HG02610 (cell line): Measurements from ENCODE around the gene ZBTB39.
"Not testable (repeated sequence)": the region's sequence is repeated elsewhere in the genome, so short reads cannot be mapped to it uniquely, and the experiment has no call there.

Experiments used
- ATAC-seq: cut with Tn5 transposase; IDR thresholded peaks from one replicate; pipeline ENCODE4 v1.9.1; 2021; ENCODE audit warnings: mild to moderate bottlenecking, moderate library complexity; ENCODE audit not compliant: unreplicated experiment

Gene ZBTB39, protein sequence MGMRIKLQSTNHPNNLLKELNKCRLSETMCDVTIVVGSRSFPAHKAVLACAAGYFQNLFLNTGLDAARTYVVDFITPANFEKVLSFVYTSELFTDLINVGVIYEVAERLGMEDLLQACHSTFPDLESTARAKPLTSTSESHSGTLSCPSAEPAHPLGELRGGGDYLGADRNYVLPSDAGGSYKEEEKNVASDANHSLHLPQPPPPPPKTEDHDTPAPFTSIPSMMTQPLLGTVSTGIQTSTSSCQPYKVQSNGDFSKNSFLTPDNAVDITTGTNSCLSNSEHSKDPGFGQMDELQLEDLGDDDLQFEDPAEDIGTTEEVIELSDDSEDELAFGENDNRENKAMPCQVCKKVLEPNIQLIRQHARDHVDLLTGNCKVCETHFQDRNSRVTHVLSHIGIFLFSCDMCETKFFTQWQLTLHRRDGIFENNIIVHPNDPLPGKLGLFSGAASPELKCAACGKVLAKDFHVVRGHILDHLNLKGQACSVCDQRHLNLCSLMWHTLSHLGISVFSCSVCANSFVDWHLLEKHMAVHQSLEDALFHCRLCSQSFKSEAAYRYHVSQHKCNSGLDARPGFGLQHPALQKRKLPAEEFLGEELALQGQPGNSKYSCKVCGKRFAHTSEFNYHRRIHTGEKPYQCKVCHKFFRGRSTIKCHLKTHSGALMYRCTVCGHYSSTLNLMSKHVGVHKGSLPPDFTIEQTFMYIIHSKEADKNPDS

DNA sequence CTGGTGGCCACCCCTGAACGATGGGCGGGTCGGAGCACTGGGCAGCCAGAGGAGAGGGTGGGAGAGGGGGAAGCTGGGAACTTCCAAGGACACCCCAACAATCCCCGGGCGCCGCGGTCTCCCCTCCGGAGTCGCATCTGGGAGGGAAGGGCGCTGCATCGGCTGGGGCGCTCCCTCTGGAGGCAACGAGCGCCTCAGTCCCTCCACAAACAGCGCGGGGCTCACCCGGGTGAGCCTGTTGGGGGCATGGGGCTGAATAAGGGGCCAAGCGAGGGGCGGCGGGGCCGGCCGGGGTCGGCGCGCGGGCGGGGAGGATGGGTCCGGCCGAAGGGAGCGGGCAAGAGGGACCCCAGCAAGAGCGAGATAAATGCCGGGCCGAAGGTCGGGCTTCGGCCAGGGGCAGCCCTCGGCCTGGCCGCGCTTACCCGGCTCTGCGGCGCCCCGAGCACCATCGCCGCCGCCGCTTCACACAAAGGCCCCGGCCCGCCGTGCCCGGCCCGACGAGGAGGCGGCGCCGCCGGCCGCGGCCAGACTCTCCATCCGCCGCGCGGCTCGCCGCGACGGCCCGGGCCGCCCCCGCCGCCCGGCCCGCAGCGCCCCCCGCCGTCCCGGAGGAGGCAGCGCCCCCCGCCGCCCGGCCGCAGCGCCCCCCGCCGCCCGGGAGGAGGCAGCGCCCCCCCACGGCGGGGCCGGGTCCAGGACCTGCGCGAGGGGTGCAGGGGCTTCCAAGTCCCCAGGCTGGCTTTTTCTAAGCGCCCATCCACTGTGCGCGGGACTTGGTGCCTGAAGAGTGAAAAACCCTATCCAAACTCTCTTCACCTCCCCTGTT lies at the start of gene ZBTB39:
TSS of gene ZBTB39 (minus strand) at position 567 of the 829 bp plus-strand sequence. CDS start 1,629 bp downstream, outside the sequence.
- no peak for ATAC-seq

DNA sequence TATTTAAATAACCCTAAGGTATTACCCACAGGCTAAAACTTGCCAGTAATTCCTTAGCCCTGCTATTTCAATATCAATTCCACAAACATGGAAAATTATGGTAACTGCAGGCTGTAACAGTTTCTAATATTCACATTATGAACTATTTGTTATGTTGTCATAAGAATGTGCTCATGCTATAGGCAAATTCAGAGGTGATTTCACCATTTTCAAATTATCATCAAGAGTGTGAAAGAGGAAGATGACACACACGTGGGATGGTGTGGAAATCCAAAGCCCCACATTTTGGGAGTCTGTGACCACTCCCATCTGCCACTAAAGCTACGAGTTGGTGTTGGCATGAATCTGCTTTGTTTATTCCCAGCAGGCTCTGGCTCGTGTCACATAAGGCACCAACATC lies 49.5 kb upstream of the ZBTB39 start:
- no peak for ATAC-seq

DNA sequence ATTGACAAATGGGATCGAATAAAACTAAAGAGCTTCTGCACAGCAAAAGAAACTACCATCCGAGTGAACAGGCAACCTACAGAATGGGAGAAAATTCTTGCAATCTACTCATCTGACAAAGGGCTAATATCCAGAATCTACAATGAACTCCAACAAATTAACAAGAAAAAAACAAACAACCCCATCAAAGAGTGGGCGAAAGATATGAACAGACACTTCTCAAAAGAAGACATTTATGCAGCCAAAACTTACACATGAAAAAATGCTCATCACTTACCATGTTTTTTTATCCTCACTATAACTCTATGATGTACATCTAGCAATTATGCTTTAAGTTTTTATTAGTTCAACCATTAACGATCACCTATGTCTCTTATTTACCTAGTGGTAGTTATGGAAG lies 47.6 kb upstream of the ZBTB39 start:
- not testable (repeated sequence) for ATAC-seq

DNA sequence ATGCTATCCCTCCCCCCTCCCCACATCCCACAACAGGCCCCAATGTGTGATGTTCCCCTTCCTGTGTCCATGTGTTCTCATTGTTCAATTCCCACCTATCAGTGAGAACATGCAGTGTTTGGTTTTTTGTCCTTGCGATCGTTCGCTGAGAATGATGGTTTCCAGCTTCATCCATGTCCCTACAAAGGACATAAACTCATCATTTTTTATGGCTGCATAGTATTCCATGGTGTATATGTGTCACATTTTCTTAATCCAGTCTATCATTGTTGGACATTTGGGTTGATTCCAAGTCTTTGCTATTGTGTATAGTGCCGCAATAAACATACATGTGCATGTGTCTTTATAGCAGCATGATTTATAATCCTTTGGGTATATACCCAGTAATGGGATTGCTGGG lies 46.8 kb upstream of the ZBTB39 start:
- ATAC-seq: not testable (repeated sequence)

DNA sequence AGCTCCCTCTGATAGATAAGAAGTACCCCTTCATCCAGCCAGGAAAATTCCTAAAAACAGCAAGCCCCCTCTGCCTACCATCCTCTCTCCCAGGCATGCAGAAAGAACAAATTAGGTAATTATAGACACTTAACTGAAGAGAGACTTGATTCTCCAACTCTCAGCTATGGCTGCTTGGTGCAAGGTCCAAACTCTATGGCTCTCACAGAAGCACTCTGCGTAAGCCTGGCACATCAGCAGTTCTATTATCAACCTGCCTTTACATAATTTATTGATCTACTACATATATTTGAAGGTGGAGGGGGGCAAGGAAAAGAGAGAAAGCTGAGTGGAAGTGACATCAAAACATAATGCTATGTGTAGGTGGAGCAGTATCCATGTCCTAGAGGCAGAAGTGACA lies 44.7 kb upstream of the ZBTB39 start:
- no peak for ATAC-seq

DNA sequence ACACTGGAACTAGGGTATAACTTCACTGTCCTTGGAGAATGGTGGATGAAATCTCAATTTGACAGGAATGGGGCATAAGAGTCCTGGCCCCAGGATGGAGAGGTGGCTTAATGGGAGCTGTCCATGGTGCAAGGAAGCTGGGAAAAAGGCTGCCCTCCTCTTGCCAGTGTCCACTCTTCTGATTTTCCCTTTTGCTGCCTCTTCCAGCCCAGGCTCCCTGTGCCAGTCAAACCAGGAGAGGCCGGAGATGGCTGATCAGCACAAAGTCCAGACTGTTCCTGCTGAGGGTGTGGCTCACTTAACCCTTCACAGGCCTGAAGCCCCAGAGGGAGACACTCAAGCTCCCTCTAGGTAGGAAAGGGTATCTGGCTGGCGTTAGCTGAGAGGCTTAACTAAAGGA lies 43.5 kb upstream of the ZBTB39 start, which contains the start of gene MYO1A:
TSS of gene MYO1A (minus strand) at position 240 of the 400 bp plus-strand sequence. CDS start 1,806 bp downstream, outside the sequence.
- no peak for ATAC-seq

DNA sequence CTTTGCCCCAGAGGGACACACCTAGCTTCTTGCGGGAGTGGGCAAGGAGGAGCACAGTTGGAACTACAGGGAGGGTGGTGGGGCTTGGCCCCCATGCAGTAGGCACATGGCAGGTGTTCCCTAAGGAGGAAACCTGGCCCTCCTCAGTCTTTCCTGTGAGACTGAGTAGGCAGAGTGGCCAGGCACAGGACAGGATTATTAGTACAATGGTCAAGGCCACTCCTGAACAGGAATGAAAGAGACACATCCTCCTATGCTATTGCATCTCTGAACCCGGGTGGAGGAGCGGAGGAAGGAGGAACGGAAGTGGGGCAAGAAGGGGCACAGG lies 42.7 kb upstream of the ZBTB39 start:
- ATAC-seq: no peak

DNA sequence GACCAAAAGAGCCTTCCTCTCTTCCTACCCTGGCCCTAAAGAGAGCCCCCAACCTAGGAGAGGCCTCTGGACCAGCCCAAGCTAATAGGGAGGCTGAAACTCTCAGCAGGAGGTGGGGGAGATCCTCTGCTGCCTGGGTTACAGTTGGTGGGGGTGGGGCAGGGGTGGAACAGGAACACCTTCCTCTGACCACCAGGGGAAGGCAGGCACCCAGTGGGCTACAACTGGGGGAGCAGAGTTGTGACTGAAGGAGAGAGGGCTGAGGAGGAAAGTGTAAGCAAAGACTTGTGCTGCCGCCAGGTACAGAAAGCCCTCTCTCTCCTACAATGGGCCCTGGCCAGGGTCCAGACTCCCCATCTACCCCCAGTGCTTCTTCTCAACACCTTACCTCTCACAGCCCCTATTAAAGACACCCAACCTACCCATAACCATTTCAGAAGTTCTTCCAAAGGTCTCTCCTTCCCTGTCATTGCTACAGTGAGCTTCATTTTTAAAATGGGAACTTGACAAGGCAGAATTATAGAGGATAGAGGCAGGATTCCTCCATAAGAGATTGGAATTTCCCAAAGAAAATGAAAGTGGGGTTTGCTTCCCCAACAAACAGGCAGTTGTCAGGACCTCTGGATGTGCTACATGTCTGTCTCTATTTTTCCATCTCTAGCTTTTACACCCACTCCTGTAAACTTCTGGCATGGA lies 42.2 kb upstream of the ZBTB39 start:
- ATAC-seq: no peak

DNA sequence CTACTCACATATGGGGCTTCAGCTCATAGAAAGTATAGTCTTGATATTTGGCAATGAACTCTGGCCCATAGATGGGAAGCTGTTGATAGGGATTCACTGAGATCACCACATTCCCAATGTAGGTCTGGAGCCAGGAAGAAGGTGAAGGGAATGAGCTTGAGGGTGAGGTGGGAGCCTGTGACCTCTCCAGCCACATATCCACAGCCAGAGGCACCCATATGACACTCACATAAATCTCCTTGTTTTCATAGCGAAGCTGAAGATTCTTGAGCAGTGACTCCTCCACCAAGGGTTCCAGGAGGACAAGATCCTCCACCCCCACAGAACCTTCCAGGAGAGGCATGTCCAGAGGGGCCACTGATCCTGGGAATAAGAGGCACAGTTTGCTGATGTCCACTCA lies 41.6 kb upstream of the ZBTB39 start:
- ATAC-seq: no peak

DNA sequence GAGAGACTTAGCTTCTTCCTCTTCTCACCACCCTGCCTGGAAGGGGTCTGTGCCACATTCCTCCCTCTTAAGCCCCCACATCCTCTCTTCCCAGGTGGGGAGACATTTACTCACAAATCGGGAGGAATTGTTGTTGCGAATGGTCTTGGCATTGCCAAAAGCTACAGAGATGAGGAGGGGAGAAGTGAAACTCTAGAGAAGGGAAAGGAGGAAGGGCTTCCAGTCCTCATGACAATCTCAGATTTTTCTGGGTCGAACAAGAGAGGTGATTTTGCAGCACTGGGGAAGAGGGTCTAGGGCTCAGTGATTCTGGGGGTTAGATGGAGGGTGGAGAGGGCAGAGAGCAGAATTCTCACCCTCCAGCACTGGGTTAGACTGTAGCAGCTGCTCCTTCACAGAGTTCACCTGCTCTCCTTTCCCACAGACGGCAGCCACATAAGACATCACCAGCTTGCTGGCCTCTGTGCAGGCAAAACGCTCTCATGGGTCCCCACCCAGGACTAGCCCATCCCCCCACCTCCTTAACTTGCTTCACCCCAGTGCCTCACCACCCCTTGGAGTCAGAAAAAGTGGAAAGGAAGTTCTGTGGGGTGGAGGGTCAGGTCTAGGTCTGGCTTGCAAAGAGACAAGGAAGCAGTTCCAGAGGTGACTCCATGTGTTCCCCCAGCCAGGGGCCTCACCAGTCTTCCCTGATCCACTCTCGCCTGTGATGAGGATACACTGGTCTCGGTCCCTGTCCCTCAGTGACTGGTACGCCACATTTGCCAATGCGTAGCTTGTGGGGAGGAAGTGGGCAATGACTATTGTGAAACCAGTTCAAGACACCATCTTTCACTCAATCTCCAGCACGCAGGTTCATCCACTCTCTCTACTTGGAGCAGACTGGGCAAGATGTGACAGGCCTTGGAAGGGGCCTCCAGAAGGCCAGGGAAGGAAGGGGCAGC lies 40.9 kb upstream of the ZBTB39 start:
- ATAC-seq: peak; percentile 44

DNA sequence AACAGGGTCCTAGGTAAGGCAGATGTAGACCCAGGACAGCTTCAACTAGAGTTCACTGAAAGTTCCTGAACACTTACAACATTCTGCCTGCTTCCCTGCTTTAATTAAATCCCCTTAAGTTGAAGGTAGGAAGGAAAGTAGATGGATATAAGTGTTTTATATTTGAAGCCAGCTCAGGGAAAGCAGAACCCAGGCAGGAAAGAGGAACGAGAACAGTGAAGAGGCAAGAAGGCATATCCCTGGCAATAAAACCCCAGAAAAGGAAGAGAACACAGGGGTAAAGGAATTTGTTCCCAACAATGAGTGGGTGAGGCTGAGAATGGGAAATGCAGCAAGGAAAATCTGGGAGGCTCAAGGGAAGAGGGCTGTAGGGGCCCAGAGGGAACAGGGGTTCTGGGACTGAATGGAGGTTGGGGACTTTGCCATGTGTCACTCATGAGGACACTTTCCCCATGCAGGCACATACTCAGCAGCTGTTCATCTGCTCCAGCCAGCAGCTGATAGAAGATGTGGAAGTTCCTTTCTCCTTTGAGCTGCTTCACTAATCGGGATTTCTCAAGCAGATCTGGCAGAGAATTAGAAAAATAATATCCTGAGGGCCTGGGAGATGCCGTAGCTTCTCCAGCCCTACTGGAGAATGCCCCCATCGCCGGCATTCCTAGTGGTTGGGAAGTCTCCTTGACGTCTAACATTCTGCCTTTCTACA lies 39.9 kb upstream of the ZBTB39 start:
- ATAC-seq: no peak

DNA sequence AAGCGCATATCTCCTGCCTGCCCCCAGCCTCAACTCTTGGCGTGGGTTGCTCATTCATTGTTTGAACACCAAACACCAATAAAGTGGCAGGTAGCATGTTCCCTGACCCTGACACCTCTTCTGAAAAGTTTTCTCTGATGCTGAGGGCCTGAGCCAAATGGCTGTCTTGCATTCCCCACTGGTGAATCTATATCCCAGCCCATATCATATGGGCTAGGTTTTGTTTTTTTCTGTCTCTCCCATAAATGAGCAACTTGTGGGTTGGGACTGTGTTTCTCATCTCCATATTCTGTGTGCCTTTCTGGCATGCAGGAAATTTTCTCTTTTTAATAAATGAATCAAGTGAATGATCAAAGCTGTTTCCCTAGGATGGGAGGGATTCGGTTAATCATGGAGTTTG lies 38.5 kb upstream of the ZBTB39 start:
- no peak for ATAC-seq

DNA sequence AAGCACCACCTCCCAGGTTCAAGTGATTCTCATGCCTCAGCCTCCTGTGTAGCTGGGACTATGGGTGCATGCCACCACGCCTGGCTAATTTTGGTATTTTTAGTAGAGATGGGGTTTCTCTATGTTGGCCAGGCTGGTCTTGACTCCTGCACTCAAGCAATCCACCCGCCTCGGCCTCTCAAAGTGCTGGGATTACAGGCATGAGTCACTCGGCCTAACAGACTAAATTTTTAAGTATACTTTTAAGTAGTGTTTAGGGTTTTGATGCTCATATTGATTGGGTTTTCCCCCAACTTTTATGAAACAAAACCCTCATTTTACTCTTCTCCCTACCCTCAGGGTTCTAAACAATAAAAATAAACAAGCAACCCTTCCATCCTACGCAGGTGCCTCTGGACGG lies 38.1 kb upstream of the ZBTB39 start:
- no peak for ATAC-seq

DNA sequence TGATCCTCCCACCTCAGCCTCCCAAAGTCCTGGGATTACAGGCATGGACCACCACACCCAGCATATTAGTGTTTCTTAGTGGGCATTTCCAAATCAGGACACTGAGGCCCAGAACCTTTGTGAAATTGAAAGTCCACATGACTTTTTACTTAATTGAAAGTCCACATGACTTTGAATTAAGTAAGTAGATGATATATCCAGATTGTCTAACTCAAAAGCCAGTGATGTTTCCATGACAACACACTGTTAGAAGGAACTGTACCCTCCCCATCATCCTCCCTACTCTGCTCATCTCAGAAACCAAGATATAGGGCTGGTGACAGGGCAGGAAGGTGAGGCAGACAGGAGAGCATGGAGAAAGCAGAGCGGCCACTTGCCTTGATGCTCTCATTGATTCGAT lies 36.3 kb upstream of the ZBTB39 start:
- ATAC-seq: no peak

DNA sequence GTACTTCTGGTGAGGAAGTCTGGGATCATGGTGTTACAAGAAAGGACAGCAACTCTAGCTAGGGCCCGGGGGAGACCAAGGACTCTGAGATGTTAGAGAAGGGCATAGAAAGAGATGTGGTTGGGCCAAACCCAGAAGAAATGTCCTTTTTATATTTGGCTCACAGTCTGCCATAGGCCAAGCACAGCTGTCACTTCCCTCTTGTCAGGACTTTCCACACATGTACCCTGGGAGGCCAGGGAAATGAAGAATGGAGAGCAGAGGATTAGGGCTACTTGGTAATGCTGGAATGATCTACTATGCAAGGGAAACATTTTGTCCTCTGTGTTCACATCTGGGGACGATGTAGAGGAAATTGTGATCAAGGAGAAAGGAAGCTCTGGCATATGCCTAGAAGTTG lies 34.4 kb upstream of the ZBTB39 start:
- ATAC-seq: no peak

DNA sequence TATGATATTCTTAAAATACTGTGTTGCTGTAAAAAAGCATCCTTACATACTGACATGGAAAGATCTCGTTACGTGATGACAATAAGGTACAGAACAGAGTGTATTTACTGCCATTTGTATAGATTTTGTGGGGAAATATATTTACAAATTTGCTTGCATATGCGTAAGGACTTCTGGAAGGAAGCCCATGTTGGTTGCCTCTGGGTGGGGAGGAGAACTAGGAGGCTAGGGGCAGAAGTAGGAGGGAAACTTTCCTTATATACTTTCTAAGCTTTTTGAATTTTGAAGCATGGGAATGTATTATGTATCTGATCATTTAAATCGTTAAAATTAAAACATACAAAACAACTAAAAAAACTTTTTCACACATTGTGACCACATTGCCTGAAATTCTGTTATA lies 33.9 kb upstream of the ZBTB39 start:
- no peak for ATAC-seq

DNA sequence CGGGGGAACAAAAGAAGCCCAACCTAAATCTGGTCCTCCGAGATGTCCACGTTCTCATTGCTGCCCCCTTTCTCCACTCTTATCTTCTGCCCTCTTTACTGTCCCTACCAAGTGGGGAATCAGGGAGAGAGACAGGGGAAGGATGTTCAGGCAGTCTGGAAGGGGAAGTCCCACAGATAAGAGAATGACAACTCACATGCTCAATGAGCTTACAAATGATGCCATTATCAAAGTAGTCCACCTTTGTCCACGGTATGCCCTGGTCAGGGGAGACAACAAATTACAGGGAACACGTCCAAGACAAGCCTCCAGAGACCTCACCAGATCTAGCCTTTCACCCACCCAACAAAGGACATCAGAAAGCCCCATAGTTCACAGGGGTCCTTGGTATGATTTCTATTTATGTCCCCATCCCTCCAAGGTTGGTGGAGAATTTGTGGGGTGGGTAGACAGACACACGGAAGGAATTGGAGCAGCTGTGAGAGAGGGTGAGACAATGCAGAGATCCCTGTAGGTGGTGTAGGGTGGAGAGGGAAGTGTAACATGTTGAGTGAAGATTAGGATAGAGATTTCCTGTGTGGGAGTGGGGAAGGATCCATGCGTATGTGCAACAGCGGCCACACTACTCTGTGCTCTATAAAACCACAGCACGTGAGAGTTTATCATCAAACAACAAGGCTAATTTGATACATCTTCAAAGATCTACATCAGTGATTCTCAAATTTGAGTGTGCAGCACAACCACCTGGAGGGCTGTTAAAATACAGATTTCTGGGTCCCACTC lies 32.9 kb upstream of the ZBTB39 start:
- ATAC-seq: no peak

DNA sequence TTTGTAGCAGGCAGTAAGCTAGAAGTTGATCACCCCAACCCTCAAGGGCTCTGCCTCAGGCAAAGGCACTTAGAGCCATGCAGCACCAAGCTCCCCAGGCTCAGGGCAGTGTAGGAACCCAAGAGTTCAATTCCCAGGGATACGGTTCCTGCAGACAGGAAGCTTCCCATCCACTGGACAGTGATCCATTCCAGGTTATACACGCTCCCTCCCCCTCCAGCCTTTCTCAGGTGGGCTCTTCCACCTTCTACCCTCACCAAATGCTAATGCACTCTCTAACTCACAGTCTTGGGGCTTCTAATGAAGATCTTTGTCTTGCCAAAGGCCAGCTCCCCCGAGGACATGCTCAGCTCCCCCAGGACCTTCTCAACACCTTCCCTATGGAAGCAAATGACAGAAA lies 30.9 kb upstream of the ZBTB39 start:
- no peak for ATAC-seq
